Vagina (tissue), 2 donors: ENCODE measurements around the gene ARHGEF38.

Experiments used
- POLR2A ChIP-seq, 2 donors: fragments of 450-650 bp; IDR thresholded peaks; one replicate each; pipeline ENCODE4 v1.6.1; 2017; ENCODE audit warnings: antibody characterized with exemption in 2 of 2, mild to moderate bottlenecking in 2 of 2, moderate library complexity in 2 of 2
- POLR2AphosphoS5 ChIP-seq, 2 donors: sonication (generic); formaldehyde crosslinking; IDR thresholded peaks; one replicate each; pipeline ENCODE4 v1.9.0; 2017; ENCODE audit warnings: antibody characterized with exemption in 2 of 2, mild to moderate bottlenecking in 2 of 2, low read depth in 1 of 2; ENCODE audit not compliant: insufficient read depth in 1 of 2
- TF ChIP-seq, protein P1 (sequence below), 3 experiments: fragments of 450-650 bp in 2 of 3; fragments of 200-600 bp in 1 of 3; sonication (generic) in 1 of 3; IDR thresholded peaks; one replicate each; pipeline ENCODE4 v1.5.1; 2017 to 2019; ENCODE audit warnings: antibody characterized with exemption in 3 of 3, mild to moderate bottlenecking in 2 of 3, moderate library complexity in 2 of 3

DNA sequence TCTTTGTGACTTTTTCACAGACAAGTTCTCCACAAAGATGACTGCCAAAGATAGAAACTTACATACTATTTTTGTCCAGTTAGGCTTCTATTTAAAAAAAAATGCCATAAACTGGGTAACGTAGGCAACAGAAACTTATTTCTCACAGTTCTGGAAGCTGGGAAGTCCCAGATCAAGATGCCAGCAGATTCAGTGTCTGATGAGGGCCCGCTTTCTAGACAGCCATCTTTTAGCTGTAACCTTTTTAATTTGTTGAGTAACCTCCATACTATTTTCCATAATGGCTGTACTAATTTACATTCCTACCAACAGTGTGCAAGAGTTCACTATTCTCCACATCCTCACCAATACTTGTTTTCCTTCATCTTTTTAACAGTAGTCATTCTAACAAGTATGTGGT lies 55.5 kb downstream of the ARHGEF38 start:
- TF ChIP-seq, protein P1, sequence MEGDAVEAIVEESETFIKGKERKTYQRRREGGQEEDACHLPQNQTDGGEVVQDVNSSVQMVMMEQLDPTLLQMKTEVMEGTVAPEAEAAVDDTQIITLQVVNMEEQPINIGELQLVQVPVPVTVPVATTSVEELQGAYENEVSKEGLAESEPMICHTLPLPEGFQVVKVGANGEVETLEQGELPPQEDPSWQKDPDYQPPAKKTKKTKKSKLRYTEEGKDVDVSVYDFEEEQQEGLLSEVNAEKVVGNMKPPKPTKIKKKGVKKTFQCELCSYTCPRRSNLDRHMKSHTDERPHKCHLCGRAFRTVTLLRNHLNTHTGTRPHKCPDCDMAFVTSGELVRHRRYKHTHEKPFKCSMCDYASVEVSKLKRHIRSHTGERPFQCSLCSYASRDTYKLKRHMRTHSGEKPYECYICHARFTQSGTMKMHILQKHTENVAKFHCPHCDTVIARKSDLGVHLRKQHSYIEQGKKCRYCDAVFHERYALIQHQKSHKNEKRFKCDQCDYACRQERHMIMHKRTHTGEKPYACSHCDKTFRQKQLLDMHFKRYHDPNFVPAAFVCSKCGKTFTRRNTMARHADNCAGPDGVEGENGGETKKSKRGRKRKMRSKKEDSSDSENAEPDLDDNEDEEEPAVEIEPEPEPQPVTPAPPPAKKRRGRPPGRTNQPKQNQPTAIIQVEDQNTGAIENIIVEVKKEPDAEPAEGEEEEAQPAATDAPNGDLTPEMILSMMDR (IDR thresholded peaks at IDR 0.05): no peak
- TF ChIP-seq POLR2AphosphoS5 (IDR thresholded peaks at IDR 0.05; ENCODE audit: insufficient read depth in 1 of 2, low read depth in 1 of 2) (no peak), POLR2A (IDR thresholded peaks at IDR 0.05) (no peak)
